Smooth muscle cell (in vitro differentiated cells): ENCODE data around the gene ERBIN. TPM values are rescaled to one million over a fixed set of nuclear protein-coding genes. Genes with fewer than 3 reads are reported as not detected.

ENCODE experiments used
- DNase-seq: peaks from one replicate; lab custom pipeline; 2025; ENCODE audit not compliant: unreplicated experiment; lab: John Stamatoyannopoulos, UW
- H2AFZ ChIP-seq: fragments of 200-600 bp; sonication (generic); 2 replicates; pipeline ENCODE4 v1.6.0; 2016; ENCODE audit warnings: antibody characterized with exemption, low read depth, mild to moderate bottlenecking
- H3F3A ChIP-seq: fragments of 200-600 bp; sonication (generic); 2 replicates; pipeline ENCODE4 v1.6.0; 2017; ENCODE audit warnings: antibody characterized with exemption, low read depth
- H3K27ac ChIP-seq: fragments of 200-600 bp; sonication (generic); 2 replicates; pipeline ENCODE4 v1.5.1; 2016; ENCODE audit warnings: low read depth, mild to moderate bottlenecking
- H3K27me3 ChIP-seq: fragments of 200-600 bp; sonication (generic); 2 replicates; pipeline ENCODE4 v1.6.1; 2016; ENCODE audit warnings: low read depth, mild to moderate bottlenecking
- H3K36me3 ChIP-seq: fragments of 200-600 bp; sonication (generic); 2 replicates; pipeline ENCODE4 v1.5.1; 2016; ENCODE audit warnings: low read depth
- H3K4me1 ChIP-seq: fragments of 200-600 bp; sonication (generic); 2 replicates; pipeline ENCODE4 v1.5.1; 2016; ENCODE audit warnings: low read depth
- H3K4me2 ChIP-seq: fragments of 200-600 bp; sonication (generic); 2 replicates; pipeline ENCODE4 v1.6.0; 2016; ENCODE audit warnings: mild to moderate bottlenecking
- H3K4me3 ChIP-seq: fragments of 200-600 bp; sonication (generic); 2 replicates; pipeline ENCODE4 v1.5.1; 2016; ENCODE audit warnings: mild to moderate bottlenecking
- H3K79me2 ChIP-seq: fragments of 200-600 bp; sonication (generic); 2 replicates; pipeline ENCODE4 v1.6.0; 2016; ENCODE audit warnings: low read depth, mild to moderate bottlenecking
- H3K9ac ChIP-seq: fragments of 200-600 bp; sonication (generic); 2 replicates; pipeline ENCODE4 v1.6.0; 2016; ENCODE audit warnings: low read depth
- H3K9me3 ChIP-seq: fragments of 200-600 bp; sonication (generic); replicated peaks from 2 replicates; pipeline ENCODE4 v1.5.1; 2016; ENCODE audit warnings: low read depth
- H4K20me1 ChIP-seq: fragments of 200-600 bp; sonication (generic); 2 replicates; pipeline ENCODE4 v1.6.0; 2016; ENCODE audit warnings: low read depth
- WGBS: methylation state at CpG from one replicate; pipeline ENCODE4 v1.1.7; 2016; ENCODE audit warnings: low lambda C conversion rate; 5-methylcytosine and 5-hydroxymethylcytosine counted together
- polyA plus RNA-seq: library from polyadenylated mRNA; unstranded; fragments of >200 nt; fragmentation: Nextera tagmentation; extraction: Ambion mirVana; gene quantifications from 2 replicates; pipeline ENCODE4 v1.2.1, GENCODE V29; 2016
- total RNA-seq: library from RNA; depleted of rRNA; stranded (reverse); fragments of >200 nt; gene quantifications from 2 replicates; pipeline ENCODE4 v1.2.3, GENCODE V29; 2014
- TF ChIP-seq, protein P1 (sequence below): fragments of 200-600 bp; sonication (generic); IDR thresholded peaks from 2 replicates; pipeline ENCODE4 v1.5.1; 2017; ENCODE audit warnings: borderline replicate concordance, mild to moderate bottlenecking, antibody characterized with exemption; ENCODE audit not compliant: insufficient read depth, poor library complexity, severe bottlenecking

ERBIN gene
- total and polyA plus RNA-seq, 2 experiments from 2014 or later: 16.8 to 75.8 TPM

GRCh38 chr5:65999061-65999723 is 72.8 kb downstream of the ERBIN start:
- Histone ChIP-seq H3K27me3 (no peaks in the 10 kb centered on the region), H3F3A (peaks cover under 1% of the 10 kb centered on the region), H2AFZ (no peak overlapping the region), H3K9me3 (no peaks in the 10 kb centered on the region), H4K20me1 (peaks cover 95% of the 10 kb centered on the region), H3K9ac (no peak overlapping the region), H3K4me1 (no peaks in the 10 kb centered on the region), H3K36me3 (peaks cover 13% of the 10 kb centered on the region), H3K79me2 (peaks cover 97% of the 10 kb centered on the region), H3K27ac (no peak overlapping the region), H3K4me2 (no peak overlapping the region), H3K4me3 (no peak overlapping the region)
- DNase-seq: no peak
- TF ChIP-seq, protein P1, sequence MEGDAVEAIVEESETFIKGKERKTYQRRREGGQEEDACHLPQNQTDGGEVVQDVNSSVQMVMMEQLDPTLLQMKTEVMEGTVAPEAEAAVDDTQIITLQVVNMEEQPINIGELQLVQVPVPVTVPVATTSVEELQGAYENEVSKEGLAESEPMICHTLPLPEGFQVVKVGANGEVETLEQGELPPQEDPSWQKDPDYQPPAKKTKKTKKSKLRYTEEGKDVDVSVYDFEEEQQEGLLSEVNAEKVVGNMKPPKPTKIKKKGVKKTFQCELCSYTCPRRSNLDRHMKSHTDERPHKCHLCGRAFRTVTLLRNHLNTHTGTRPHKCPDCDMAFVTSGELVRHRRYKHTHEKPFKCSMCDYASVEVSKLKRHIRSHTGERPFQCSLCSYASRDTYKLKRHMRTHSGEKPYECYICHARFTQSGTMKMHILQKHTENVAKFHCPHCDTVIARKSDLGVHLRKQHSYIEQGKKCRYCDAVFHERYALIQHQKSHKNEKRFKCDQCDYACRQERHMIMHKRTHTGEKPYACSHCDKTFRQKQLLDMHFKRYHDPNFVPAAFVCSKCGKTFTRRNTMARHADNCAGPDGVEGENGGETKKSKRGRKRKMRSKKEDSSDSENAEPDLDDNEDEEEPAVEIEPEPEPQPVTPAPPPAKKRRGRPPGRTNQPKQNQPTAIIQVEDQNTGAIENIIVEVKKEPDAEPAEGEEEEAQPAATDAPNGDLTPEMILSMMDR: no peak
- WGBS: 81% methylated on average over 9 of the region's 9 CpGs

GRCh38 chr5:66001952-66002351 is 75.6 kb downstream of the ERBIN start:
- no peak overlapping the region for H3K9ac ChIP-seq
- over 99% methylated on average over 4 of the region's 4 CpGs for WGBS
- no peak overlapping the region for H2AFZ ChIP-seq
- H3K27me3 ChIP-seq: no peaks in the 10 kb centered on the region
- TF ChIP-seq, protein P1: no peak
- H3F3A ChIP-seq: no peaks in the 10 kb centered on the region
- no peaks in the 10 kb centered on the region for H3K36me3 ChIP-seq
- no peak overlapping the region for H3K4me2 ChIP-seq
- H4K20me1 ChIP-seq: peaks cover 83% of the 10 kb centered on the region
- H3K27ac ChIP-seq: no peak overlapping the region
- no peak overlapping the region for H3K4me3 ChIP-seq
- H3K4me1 ChIP-seq: no peaks in the 10 kb centered on the region
- H3K9me3 ChIP-seq: no peaks in the 10 kb centered on the region
- DNase-seq: no peak
- H3K79me2 ChIP-seq: peaks cover 78% of the 10 kb centered on the region

GRCh38 chr5:66002415-66002814 is 76.0 kb downstream of the ERBIN start:
- Histone ChIP-seq H3K4me2 (no peak overlapping the region), H4K20me1 (peaks cover 79% of the 10 kb centered on the region), H3F3A (no peaks in the 10 kb centered on the region), H3K27me3 (no peaks in the 10 kb centered on the region), H3K9me3 (no peaks in the 10 kb centered on the region), H3K9ac (no peak overlapping the region), H3K27ac (no peak overlapping the region), H3K4me3 (no peak overlapping the region), H3K36me3 (no peaks in the 10 kb centered on the region), H2AFZ (no peak overlapping the region), H3K79me2 (peaks cover 75% of the 10 kb centered on the region), H3K4me1 (no peaks in the 10 kb centered on the region)
- WGBS: 89% methylated on average over 2 of the region's 2 CpGs
- TF ChIP-seq, protein P1: no peak
- no peak for DNase-seq

DNA sequence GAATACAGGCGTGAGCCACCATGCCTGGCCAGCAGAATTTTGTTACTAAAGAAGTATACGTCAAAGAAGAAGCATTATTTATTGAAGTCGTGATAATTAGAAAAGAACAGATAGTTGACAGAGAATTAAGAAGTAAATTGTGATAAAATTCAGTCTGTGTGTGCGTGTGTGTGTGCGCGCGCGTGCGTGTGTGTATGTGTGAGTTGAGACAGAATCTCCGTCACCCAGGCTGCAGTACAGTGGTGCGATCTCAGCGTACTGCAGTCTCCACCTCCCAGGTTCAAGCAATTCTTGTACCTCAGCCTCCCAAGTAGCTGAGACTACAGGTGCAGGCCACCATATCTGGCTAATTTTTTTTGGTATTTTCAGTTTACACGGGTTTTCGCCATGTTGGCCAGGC is 77.8 kb downstream of the ERBIN start:
- H3K9ac ChIP-seq: no peak overlapping the region
- no peak overlapping the region for H3K4me2 ChIP-seq
- WGBS: 99% methylated on average over 14 of the region's 14 CpGs
- peaks cover 72% of the 10 kb centered on the region for H3K79me2 ChIP-seq
- no peaks in the 10 kb centered on the region for H3K9me3 ChIP-seq
- DNase-seq: no peak
- H3K4me1 ChIP-seq: no peaks in the 10 kb centered on the region
- H3F3A ChIP-seq: no peaks in the 10 kb centered on the region
- no peaks in the 10 kb centered on the region for H3K27me3 ChIP-seq
- TF ChIP-seq, protein P1: no peak
- H3K36me3 ChIP-seq: no peaks in the 10 kb centered on the region
- no peak overlapping the region for H3K27ac ChIP-seq
- H3K4me3 ChIP-seq: no peak overlapping the region
- peaks cover 76% of the 10 kb centered on the region for H4K20me1 ChIP-seq
- no peak overlapping the region for H2AFZ ChIP-seq
